22Rv1 (cell line): Measurements from ENCODE around the gene TGFB1I1.

Experiments used
- CTCF ChIP-seq: fragments of 450-650 bp; IDR thresholded peaks from 2 replicates; pipeline ENCODE4 v1.5.1; 2017; ENCODE audit warnings: mild to moderate bottlenecking
- ZFX ChIP-seq: fragments of 450-650 bp; IDR thresholded peaks from 2 replicates; pipeline ENCODE4 v1.6.1; 2017; ENCODE audit warnings: antibody characterized with exemption, borderline replicate concordance

- TF ChIP-seq CTCF (no peak), ZFX (0 out of 2 replicates have a peak, but pooled peaks have one; percentile 6)
These were observed 36.8 kb downstream of the TGFB1I1 start for GRCh38 chr16:31508706-31509195.
